Effector memory CD4-positive, alpha-beta T cell (primary cell): Measurements from ENCODE around the gene LEF1.

Experiments
- DNase-seq, 3 donors: peaks; one replicate each; pipeline ENCODE4 v3.0.0-alpha.2; 2020
- H3K27ac ChIP-seq: 2 replicates; pipeline ENCODE4 v1.7.0; 2013; ENCODE audit warnings: mild to moderate bottlenecking, low read length, moderate library complexity; ENCODE audit not compliant: insufficient read depth, poor library complexity, severe bottlenecking
- H3K27me3 ChIP-seq: replicated peaks from 2 replicates; pipeline ENCODE4 v1.7.0; 2013; ENCODE audit warnings: mild to moderate bottlenecking, low read length; ENCODE audit not compliant: insufficient read depth, control insufficient read depth, poor library complexity, severe bottlenecking
- H3K36me3 ChIP-seq: 2 replicates; pipeline ENCODE4 v1.7.0; 2013; ENCODE audit warnings: mild to moderate bottlenecking, low read length, moderate library complexity; ENCODE audit not compliant: control insufficient read depth, insufficient read depth
- H3K4me1 ChIP-seq: 2 replicates; pipeline ENCODE4 v1.7.0; 2013; ENCODE audit warnings: low read length, mild to moderate bottlenecking; ENCODE audit not compliant: control insufficient read depth, insufficient read depth, poor library complexity, severe bottlenecking
- H3K4me3 ChIP-seq: 2 replicates; pipeline ENCODE4 v1.7.0; 2013; ENCODE audit warnings: low read length, low read depth, mild to moderate bottlenecking; ENCODE audit not compliant: insufficient read depth, poor library complexity, severe bottlenecking
- H3K9me3 ChIP-seq: 2 replicates; pipeline ENCODE4 v1.7.0; 2013; ENCODE audit warnings: mild to moderate bottlenecking, low read length, moderate library complexity; ENCODE audit not compliant: control insufficient read depth

The LEF1 gene

DNA sequence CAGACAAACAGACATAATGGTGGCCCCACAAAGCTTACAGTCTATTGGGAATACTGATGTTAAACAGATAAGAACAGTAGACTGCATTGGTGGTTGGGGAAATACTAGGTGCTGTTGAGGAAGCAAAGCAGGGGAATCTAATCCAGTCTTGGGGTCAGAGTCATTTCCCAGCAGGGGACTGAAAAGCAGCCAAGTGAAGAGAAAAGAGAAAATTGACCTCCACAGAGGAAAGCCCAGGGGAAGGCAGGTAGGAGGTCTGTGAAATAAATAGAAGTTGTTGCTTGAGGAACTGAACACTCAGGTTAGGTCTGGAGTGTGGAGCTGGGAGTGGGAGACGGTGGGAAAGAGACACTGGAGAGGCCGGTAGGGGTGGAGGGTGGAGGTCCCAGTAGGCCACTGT, 33.0 kb upstream of the LEF1 start:
- Histone ChIP-seq H3K4me3 (no peak overlapping the region), H3K36me3 (no peaks in the 10 kb centered on the region), H3K9me3 (no peaks in the 10 kb centered on the region), H3K27me3 (no peaks in the 10 kb centered on the region), H3K4me1 (no peaks in the 10 kb centered on the region), H3K27ac (no peak overlapping the region)
- DNase-seq: no peak

- Histone ChIP-seq H3K27me3 (no peaks in the 10 kb centered on the region), H3K36me3 (no peaks in the 10 kb centered on the region), H3K4me1 (no peaks in the 10 kb centered on the region), H3K9me3 (no peaks in the 10 kb centered on the region), H3K27ac (no peak overlapping the region), H3K4me3 (no peak overlapping the region)
- DNase-seq: no peak
Observed at GRCh38 chr4:108199881-108200280, 31.1 kb upstream of the LEF1 start.

DNA sequence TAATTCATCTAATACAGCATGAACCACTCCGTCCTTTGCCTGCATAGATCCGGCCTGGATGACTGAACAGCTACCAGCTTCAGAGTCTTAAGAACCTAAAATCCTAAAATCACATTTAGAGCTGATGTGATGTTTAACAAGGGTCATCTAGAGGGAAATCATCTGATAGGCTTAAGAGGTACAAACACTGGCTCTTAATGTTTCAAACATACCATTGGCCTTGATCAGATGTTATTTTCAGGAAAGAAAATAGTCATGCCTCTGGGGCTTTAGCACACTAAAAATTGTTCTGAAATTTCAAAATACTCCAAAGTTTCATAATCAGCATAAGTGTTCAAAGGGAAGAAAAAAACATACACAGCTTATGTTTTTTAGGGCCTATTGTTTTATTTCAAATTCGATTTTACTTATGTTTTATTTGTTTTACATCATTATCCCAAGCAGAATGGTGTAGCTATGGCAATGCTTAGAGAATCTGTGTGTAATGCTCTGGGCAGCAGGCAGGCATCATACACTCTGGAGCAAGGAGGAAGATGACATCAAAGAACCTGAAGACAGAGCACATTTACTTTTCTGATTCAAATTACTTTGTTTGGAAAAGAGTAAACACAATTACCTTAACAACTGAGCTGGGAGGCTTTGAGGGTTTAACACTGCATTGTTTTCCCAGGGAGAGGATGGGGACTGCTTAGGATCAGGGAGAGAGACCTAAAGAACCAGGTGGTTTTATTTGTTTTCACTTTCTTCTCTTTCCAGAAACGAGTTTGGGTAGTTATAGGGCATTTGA, 25.3 kb upstream of the LEF1 start:
- Histone ChIP-seq H3K36me3 (no peaks in the 10 kb centered on the region), H3K27me3 (no peaks in the 10 kb centered on the region), H3K27ac (no peak overlapping the region), H3K4me1 (no peaks in the 10 kb centered on the region), H3K9me3 (no peaks in the 10 kb centered on the region), H3K4me3 (no peak overlapping the region)
- no peak for DNase-seq

- Histone ChIP-seq H3K9me3 (no peaks in the 10 kb centered on the region), H3K4me3 (no peak overlapping the region), H3K36me3 (no peaks in the 10 kb centered on the region), H3K27ac (no peak overlapping the region), H3K27me3 (no peaks in the 10 kb centered on the region), H3K4me1 (no peaks in the 10 kb centered on the region)
- no peak for DNase-seq
Observed at GRCh38 chr4:108192935-108193334, 24.2 kb upstream of the LEF1 start.

- H3K36me3 ChIP-seq: no peaks in the 10 kb centered on the region
Observed at GRCh38 chr4:108192056-108192455, 23.3 kb upstream of the LEF1 start.

GRCh38 chr4:108191269-108191914, 22.7 kb upstream of the LEF1 start:
- no peaks in the 10 kb centered on the region for H3K27me3 ChIP-seq
- no peaks in the 10 kb centered on the region for H3K4me1 ChIP-seq
- no peak overlapping the region for H3K4me3 ChIP-seq
- H3K9me3 ChIP-seq: no peaks in the 10 kb centered on the region
- no peak for DNase-seq
- H3K36me3 ChIP-seq: no peaks in the 10 kb centered on the region
- H3K27ac ChIP-seq: no peak overlapping the region

More at GRCh38 chr4:108192056-108192455, 23.3 kb upstream of the LEF1 start:
- Histone ChIP-seq H3K27ac (no peak overlapping the region), H3K4me1 (no peaks in the 10 kb centered on the region), H3K4me3 (no peak overlapping the region), H3K9me3 (no peaks in the 10 kb centered on the region), H3K27me3 (no peaks in the 10 kb centered on the region)
- DNase-seq: no peak

DNA sequence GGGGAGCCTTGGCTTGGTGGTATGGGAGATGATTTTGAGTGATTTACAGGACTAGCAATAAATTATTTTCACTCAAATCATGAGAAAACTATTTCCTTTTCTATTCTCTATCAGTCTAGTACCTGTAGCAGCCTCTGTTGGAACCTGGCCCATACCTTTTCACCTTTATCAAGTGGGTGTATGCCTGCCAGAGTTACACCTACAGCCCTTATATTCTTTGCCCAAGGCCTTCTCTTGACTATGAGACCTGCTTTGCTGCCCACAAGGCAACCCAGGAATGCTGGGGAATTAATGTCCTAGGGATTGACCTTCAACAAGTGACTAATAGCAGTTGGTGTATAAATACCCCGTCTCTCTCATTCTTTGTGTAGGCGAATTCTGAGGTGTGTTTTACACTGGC, 20.0 kb upstream of the LEF1 start:
- no peaks in the 10 kb centered on the region for H3K36me3 ChIP-seq
- no peak overlapping the region for H3K27ac ChIP-seq

GRCh38 chr4:108185252-108185651, 16.5 kb upstream of the LEF1 start:
- Histone ChIP-seq H3K4me1 (no peaks in the 10 kb centered on the region), H3K27me3 (no peaks in the 10 kb centered on the region), H3K27ac (no peak overlapping the region), H3K9me3 (no peaks in the 10 kb centered on the region), H3K36me3 (no peaks in the 10 kb centered on the region), H3K4me3 (no peak overlapping the region)
- no peak for DNase-seq

More for the DNA sequence above, 20.0 kb upstream of the LEF1 start:
- no peaks in the 10 kb centered on the region for H3K9me3 ChIP-seq
- no peak for DNase-seq
- no peaks in the 10 kb centered on the region for H3K4me1 ChIP-seq
- H3K4me3 ChIP-seq: no peak overlapping the region
- H3K27me3 ChIP-seq: no peaks in the 10 kb centered on the region

DNA sequence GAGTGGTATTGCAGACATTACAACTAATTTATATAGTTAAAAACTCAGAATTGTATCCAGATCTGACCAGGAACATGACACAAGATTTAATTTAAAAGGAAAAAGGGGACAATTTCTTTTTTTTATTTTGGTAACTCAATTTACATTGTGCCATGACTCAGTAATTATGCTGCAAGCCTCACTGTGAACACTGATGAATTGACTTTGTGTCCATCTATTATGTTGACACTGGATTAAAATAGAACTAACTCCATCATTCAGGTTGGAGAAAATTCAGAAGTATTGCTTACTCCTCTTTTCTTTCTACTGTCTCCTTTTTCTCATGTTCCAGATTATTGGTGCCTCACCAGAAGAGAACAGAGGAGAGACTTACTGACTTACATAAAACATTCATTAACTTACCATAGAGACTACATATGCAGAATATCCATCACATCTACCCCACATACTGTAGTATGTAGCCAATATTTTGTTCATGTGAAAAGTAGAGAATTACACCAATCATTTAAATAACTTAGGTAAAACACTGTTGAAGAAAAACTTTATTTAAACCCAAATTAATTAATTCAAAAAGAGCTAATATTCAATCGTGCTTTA, 15.8 kb upstream of the LEF1 start:
- no peak overlapping the region for H3K27ac ChIP-seq
- H3K9me3 ChIP-seq: no peaks in the 10 kb centered on the region
- H3K4me1 ChIP-seq: no peaks in the 10 kb centered on the region
- no peak for DNase-seq
- no peak overlapping the region for H3K4me3 ChIP-seq
- H3K27me3 ChIP-seq: no peaks in the 10 kb centered on the region
- no peaks in the 10 kb centered on the region for H3K36me3 ChIP-seq

- H3K27me3 ChIP-seq: no peaks in the 10 kb centered on the region
- H3K4me1 ChIP-seq: no peaks in the 10 kb centered on the region
- no peaks in the 10 kb centered on the region for H3K9me3 ChIP-seq
- no peak for DNase-seq
- no peaks in the 10 kb centered on the region for H3K36me3 ChIP-seq
- no peak overlapping the region for H3K4me3 ChIP-seq
- H3K27ac ChIP-seq: no peak overlapping the region
Observed at GRCh38 chr4:108181704-108182103, 13.0 kb upstream of the LEF1 start.
